ENCODE results near the gene PGC. TPM values are rescaled to one million over a fixed set of nuclear protein-coding genes. Genes with fewer than 3 reads are reported as not detected.

PGC gene
- total and polyA plus RNA-seq, 9 of the 15 experiments (the other 6 are each of a cell fraction or from before 2014, with no cell fraction given) = 0.17 to 0.40 TPM; not detected in 7

DNA sequence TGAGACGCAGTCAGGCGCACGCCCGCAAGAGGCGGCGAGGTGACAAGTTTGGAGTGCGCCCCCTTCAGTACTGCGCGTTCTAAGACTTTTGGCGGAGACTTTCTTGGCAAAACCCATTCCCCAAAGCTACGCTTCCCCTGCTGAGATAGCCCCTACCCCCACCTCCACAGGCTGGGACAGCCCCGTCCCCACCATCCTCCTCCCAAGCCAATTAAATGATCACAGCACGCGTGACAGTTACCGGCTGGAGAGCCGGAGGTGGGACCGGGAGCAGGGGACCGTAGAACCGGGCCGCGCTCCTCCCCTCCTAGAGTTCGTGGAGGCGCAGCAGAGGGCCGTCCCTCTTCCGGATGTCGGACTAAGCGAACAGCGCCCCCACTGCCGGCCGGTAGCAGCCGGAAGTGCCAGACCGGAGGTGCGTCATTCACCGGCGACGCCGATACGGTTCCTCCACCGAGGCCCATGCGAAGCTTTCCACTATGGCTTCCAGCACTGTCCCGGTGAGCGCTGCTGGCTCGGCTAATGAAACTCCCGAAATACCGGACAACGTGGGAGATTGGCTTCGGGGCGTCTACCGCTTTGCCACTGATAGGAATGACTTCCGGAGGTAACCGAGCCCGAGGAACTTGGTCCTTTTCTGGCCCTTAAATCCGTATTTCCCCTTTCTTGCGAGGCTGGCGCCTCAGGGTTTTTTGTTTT is 40.2 kb upstream of the PGC start, which contains the start of gene TOMM6 (continued):
- TF ChIP-seq HMGXB4 (CRISPR knock-in tag; IDR thresholded peaks at IDR 0.05) = peak; percentile 95
- peak; percentile 72 for TF ChIP-seq POU5F1 (IDR thresholded peaks at IDR 0.05; ENCODE audit: borderline replicate concordance, low read depth, low read length, partially characterized antibody)
- TF ChIP-seq ZNF511 (CRISPR knock-in tag; IDR thresholded peaks at IDR 0.05) = no peak; the same call in 1 of the 2 replicates
- TF ChIP-seq ZNF77 (CRISPR knock-in tag; IDR thresholded peaks at IDR 0.05) = no peak
- TF ChIP-seq ARID4B (CRISPR knock-in tag; IDR thresholded peaks at IDR 0.05) = peak; percentile 98
- 0 out of 2 replicates have a peak, but pooled peaks have one; percentile 45 for TF ChIP-seq LEF1 (IDR thresholded peaks at IDR 0.05)
- TF ChIP-seq ZNF23 (CRISPR knock-in tag; IDR thresholded peaks at IDR 0.05) = no peak
- peak; percentile 71 for TF ChIP-seq KLF1 (tag; IDR thresholded peaks at IDR 0.05)
- TF ChIP-seq, protein P1, sequence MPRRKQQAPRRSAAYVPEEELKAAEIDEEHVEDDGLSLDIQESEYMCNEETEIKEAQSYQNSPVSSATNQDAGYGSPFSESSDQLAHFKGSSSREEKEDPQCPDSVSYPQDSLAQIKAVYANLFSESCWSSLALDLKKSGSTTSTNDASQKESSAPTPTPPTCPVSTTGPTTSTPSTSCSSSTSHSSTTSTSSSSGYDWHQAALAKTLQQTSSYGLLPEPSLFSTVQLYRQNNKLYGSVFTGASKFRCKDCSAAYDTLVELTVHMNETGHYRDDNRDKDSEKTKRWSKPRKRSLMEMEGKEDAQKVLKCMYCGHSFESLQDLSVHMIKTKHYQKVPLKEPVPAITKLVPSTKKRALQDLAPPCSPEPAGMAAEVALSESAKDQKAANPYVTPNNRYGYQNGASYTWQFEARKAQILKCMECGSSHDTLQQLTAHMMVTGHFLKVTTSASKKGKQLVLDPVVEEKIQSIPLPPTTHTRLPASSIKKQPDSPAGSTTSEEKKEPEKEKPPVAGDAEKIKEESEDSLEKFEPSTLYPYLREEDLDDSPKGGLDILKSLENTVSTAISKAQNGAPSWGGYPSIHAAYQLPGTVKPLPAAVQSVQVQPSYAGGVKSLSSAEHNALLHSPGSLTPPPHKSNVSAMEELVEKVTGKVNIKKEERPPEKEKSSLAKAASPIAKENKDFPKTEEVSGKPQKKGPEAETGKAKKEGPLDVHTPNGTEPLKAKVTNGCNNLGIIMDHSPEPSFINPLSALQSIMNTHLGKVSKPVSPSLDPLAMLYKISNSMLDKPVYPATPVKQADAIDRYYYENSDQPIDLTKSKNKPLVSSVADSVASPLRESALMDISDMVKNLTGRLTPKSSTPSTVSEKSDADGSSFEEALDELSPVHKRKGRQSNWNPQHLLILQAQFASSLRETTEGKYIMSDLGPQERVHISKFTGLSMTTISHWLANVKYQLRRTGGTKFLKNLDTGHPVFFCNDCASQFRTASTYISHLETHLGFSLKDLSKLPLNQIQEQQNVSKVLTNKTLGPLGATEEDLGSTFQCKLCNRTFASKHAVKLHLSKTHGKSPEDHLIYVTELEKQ (CRISPR knock-in tag; IDR thresholded peaks at IDR 0.05) = no peak
- no peak for TF ChIP-seq ZBTB26 (CRISPR knock-in tag; IDR thresholded peaks at IDR 0.05)
- TF ChIP-seq NR2C1 (IDR thresholded peaks at IDR 0.05) = peak; percentile 70
- TF ChIP-seq NR2C1 (tag; IDR thresholded peaks at IDR 0.05) = peak; percentile 78
- no peak for TF ChIP-seq IRF9 (tag; IDR thresholded peaks at IDR 0.05)
- no peak for TF ChIP-seq ZNF780A (CRISPR knock-in tag; IDR thresholded peaks at IDR 0.05)
- no peak for TF ChIP-seq HDAC6 (IDR thresholded peaks at IDR 0.05; ENCODE audit: low read depth, low read length)
